ENCODE data around the gene LCE1A.

LCE1A gene

DNA sequence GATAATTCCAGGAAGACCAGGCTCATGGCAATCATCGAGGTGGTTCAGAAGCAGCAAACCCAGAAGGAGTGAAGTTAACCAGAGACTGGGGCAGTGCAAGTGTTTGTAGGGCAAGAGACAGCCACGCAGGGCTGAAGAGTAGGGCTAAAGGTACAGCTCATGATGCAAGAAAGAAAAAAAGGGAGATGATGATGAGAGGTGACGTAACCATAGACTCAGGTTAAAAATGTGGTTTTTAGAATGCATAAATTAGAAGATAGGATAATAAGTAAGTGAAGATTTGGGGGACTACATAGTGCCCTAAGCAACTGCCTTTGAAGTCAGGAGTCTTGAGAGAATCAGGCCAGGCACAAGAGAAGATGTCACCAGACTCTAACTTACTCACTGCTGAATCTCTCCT lies 32.9 kb downstream of the LCE1A start:
- no peak for TF ChIP-seq CTCF (IDR thresholded peaks at IDR 0.05)
- peaks cover 67% of the 10 kb centered on the region for H3K9me3 Mint-ChIP-seq
- peaks cover 3% of the 10 kb centered on the region for H3K27me3 Mint-ChIP-seq (ENCODE audit: low read depth, poor library complexity)

GRCh38 chr1:152861374-152861773 lies 34.1 kb downstream of the LCE1A start:
- Mint-ChIP-seq H3K27ac (no peak overlapping the region), H3K4me3 (no peak overlapping the region), H3K36me3 (ENCODE audit: low read depth) (no peaks in the 10 kb centered on the region), H3K9me3 (peaks cover 59% of the 10 kb centered on the region), H3K27me3 (ENCODE audit: low read depth, poor library complexity) (peaks cover 3% of the 10 kb centered on the region), H3K4me1 (no peaks in the 10 kb centered on the region)
- TF ChIP-seq CTCF (IDR thresholded peaks at IDR 0.05), result no peak
- DNase-seq, result no peak

More for the DNA sequence above, 32.9 kb downstream of the LCE1A start:
- DNase-seq, result no peak
- no peak overlapping the region for H3K27ac Mint-ChIP-seq
- no peaks in the 10 kb centered on the region for H3K4me1 Mint-ChIP-seq
- no peaks in the 10 kb centered on the region for H3K36me3 Mint-ChIP-seq (ENCODE audit: low read depth)
- H3K4me3 Mint-ChIP-seq, result no peak overlapping the region

GRCh38 chr1:152864443-152864842 lies 37.2 kb downstream of the LCE1A start:
- TF ChIP-seq CTCF (IDR thresholded peaks at IDR 0.05), result no peak

DNA sequence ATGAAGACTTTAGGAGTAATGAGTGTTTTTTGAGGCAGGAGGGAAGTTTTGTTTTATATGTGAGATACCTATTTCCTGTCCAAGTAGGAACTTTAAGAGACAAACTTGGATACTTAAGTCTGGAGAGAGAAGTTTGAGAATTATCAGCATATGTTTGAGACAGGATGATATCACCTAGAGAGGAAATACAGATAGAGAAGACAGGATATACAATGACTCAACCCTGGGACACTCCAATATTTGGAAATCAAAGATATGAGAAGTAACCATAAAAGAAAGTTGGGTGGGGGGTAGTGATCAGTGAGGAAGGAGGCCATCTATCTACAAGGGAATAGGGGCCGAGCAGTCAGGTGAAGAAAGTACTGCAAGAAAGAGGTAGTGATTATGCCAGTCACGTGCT lies 39.0 kb downstream of the LCE1A start:
- no peak overlapping the region for H3K27ac Mint-ChIP-seq
- H3K36me3 Mint-ChIP-seq (ENCODE audit: low read depth), result no peaks in the 10 kb centered on the region
- no peak overlapping the region for H3K4me3 Mint-ChIP-seq
- no peak for DNase-seq
- H3K27me3 Mint-ChIP-seq (ENCODE audit: low read depth, poor library complexity), result peaks cover 3% of the 10 kb centered on the region
- H3K9me3 Mint-ChIP-seq, result peaks cover 17% of the 10 kb centered on the region
- TF ChIP-seq CTCF (IDR thresholded peaks at IDR 0.05), result no peak
- H3K4me1 Mint-ChIP-seq, result no peaks in the 10 kb centered on the region

More at GRCh38 chr1:152864443-152864842, 37.2 kb downstream of the LCE1A start:
- DNase-seq, result no peak
- H3K27me3 Mint-ChIP-seq (ENCODE audit: low read depth, poor library complexity), result peaks cover 3% of the 10 kb centered on the region
- H3K4me3 Mint-ChIP-seq, result no peak overlapping the region
- no peaks in the 10 kb centered on the region for H3K36me3 Mint-ChIP-seq (ENCODE audit: low read depth)
- H3K4me1 Mint-ChIP-seq, result no peaks in the 10 kb centered on the region
- H3K9me3 Mint-ChIP-seq, result peaks cover 31% of the 10 kb centered on the region
- no peak overlapping the region for H3K27ac Mint-ChIP-seq

- Mint-ChIP-seq H3K27me3 (ENCODE audit: low read depth, poor library complexity) (peaks cover 9% of the 10 kb centered on the region), H3K27ac (no peak overlapping the region), H3K4me3 (no peak overlapping the region), H3K4me1 (no peaks in the 10 kb centered on the region), H3K9me3 (peaks cover 5% of the 10 kb centered on the region), H3K36me3 (ENCODE audit: low read depth) (no peaks in the 10 kb centered on the region)
- DNase-seq, result peak; percentile 74
- peak; percentile 66 for TF ChIP-seq CTCF (IDR thresholded peaks at IDR 0.05)
Measured at GRCh38 chr1:152869808-152870419, 42.6 kb downstream of the LCE1A start.
